IMR-90 (cell line): ENCODE data around the gene COL25A1.

ENCODE experiments used
- CHD1 ChIP-seq: IDR thresholded peaks from 2 replicates; pipeline ENCODE4 v1.6.1; 2012; ENCODE audit warnings: low read depth, low read length, improper control_type of control experiment
- CTCF ChIP-seq: conservative IDR thresholded peaks from 2 replicates; pipeline ENCODE4 v1.5.1; 2012; ENCODE audit warnings: mild to moderate bottlenecking, low read depth, low read length, improper control_type of control experiment
- MAFK ChIP-seq: IDR thresholded peaks from 2 replicates; pipeline ENCODE4 v1.6.1; 2012; ENCODE audit warnings: low read depth, low read length, improper control_type of control experiment
- MAZ ChIP-seq: IDR thresholded peaks from 2 replicates; pipeline ENCODE4 v1.6.1; 2012; ENCODE audit warnings: low read depth, mild to moderate bottlenecking, low read length, improper control_type of control experiment, moderate library complexity, borderline replicate concordance
- MXI1 ChIP-seq: IDR thresholded peaks from 2 replicates; pipeline ENCODE4 v1.6.1; 2012; ENCODE audit warnings: low read depth, mild to moderate bottlenecking, low read length, moderate library complexity, borderline replicate concordance
- NFE2L2 ChIP-seq: fragments of 150-350 bp; IDR thresholded peaks from 2 replicates; pipeline ENCODE4 v1.6.1; 2016; ENCODE audit warnings: low read depth, mild to moderate bottlenecking, low read length
- POLR2A ChIP-seq: IDR thresholded peaks from 2 replicates; pipeline ENCODE4 v1.6.1; 2012; ENCODE audit warnings: mild to moderate bottlenecking, low read depth, low read length
- RAD21 ChIP-seq: IDR thresholded peaks from 2 replicates; pipeline ENCODE4 v1.6.1; 2012; ENCODE audit warnings: low read length, improper control_type of control experiment
- RCOR1 ChIP-seq: IDR thresholded peaks from 2 replicates; pipeline ENCODE4 v1.6.1; 2012; ENCODE audit warnings: mild to moderate bottlenecking, low read length, improper control_type of control experiment; ENCODE audit not compliant: insufficient replicate concordance
- RFX5 ChIP-seq: IDR thresholded peaks from 2 replicates; pipeline ENCODE4 v1.8.0; 2012; ENCODE audit warnings: low read depth, mild to moderate bottlenecking, low read length, moderate library complexity
- SMC3 ChIP-seq: fragments of 150-350 bp; IDR thresholded peaks from 2 replicates; pipeline ENCODE4 v1.6.1; 2016; ENCODE audit warnings: low read depth, mild to moderate bottlenecking, antibody characterized with exemption, low read length, moderate library complexity
- TF ChIP-seq, protein P1 (sequence below): fragments of 150-350 bp; IDR thresholded peaks from 2 replicates; pipeline ENCODE4 v1.6.1; 2017; ENCODE audit warnings: mild to moderate bottlenecking, antibody characterized with exemption, low read length, low read depth

GRCh38 chr4:109332926-109333464, 30.5 kb upstream of the COL25A1 start:
- peak; percentile 26; the same call in 1 of the 2 replicates for TF ChIP-seq CTCF
- TF ChIP-seq NFE2L2 = no peak
- TF ChIP-seq POLR2A = no peak
- no peak for TF ChIP-seq MAFK
- TF ChIP-seq MXI1 = no peak
- TF ChIP-seq RCOR1 = no peak
- TF ChIP-seq, protein P1, sequence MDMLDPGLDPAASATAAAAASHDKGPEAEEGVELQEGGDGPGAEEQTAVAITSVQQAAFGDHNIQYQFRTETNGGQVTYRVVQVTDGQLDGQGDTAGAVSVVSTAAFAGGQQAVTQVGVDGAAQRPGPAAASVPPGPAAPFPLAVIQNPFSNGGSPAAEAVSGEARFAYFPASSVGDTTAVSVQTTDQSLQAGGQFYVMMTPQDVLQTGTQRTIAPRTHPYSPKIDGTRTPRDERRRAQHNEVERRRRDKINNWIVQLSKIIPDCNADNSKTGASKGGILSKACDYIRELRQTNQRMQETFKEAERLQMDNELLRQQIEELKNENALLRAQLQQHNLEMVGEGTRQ = no peak
- TF ChIP-seq RFX5 = no peak
- peak; percentile 44 for TF ChIP-seq RAD21
- no peak for TF ChIP-seq CHD1
- peak; percentile 30; the same call in 1 of the 2 replicates for TF ChIP-seq SMC3
- TF ChIP-seq MAZ = no peak
